NCI-H1694 (cell line): ENCODE measurements around the gene TAS2R60.
"Not testable (repeated sequence)": the region's sequence is repeated elsewhere in the genome, so short reads cannot be mapped to it uniquely, and the experiment has no call there.

Experiments used
- DNase-seq: peaks from one replicate; lab custom pipeline; 2025; lab: John Stamatoyannopoulos, UW

Gene TAS2R60

GRCh38 chr7:143443153-143443552, at the start of gene TAS2R60:
TAS2R60 (plus strand) TSS chr7:143443453; CDS start chr7:143443453, 0 bp downstream.
- DNase-seq: no peak

- DNase-seq: no peak
Measured at GRCh38 chr7:143394068-143394467, 49.2 kb upstream of the TAS2R60 start.

GRCh38 chr7:143394777-143395176, 48.5 kb upstream of the TAS2R60 start:
- no peak for DNase-seq

- DNase-seq: no peak
Measured at GRCh38 chr7:143395187-143396149, 47.8 kb upstream of the TAS2R60 start.

- DNase-seq: no peak
Measured at GRCh38 chr7:143396182-143396581, 47.1 kb upstream of the TAS2R60 start.

- no peak for DNase-seq
Measured at GRCh38 chr7:143396625-143397556, 46.4 kb upstream of the TAS2R60 start.

- DNase-seq: no peak
Measured at GRCh38 chr7:143397710-143398530, 45.3 kb upstream of the TAS2R60 start.

GRCh38 chr7:143398616-143399015, 44.6 kb upstream of the TAS2R60 start:
- no peak for DNase-seq

GRCh38 chr7:143399151-143399550, 44.1 kb upstream of the TAS2R60 start:
- no peak for DNase-seq

GRCh38 chr7:143399642-143400041, 43.6 kb upstream of the TAS2R60 start:
- DNase-seq: no peak

- no peak for DNase-seq
Measured at GRCh38 chr7:143401265-143401664, 42.0 kb upstream of the TAS2R60 start.

- DNase-seq: not testable (repeated sequence)
Measured at GRCh38 chr7:143402233-143402632, 41.0 kb upstream of the TAS2R60 start.

GRCh38 chr7:143405173-143406001, 37.9 kb upstream of the TAS2R60 start:
- no peak for DNase-seq

- DNase-seq: no peak
Measured at GRCh38 chr7:143406002-143406357, 37.3 kb upstream of the TAS2R60 start.

- DNase-seq: no peak
Measured at GRCh38 chr7:143407287-143408251, 35.7 kb upstream of the TAS2R60 start.

- DNase-seq: no peak
Measured at GRCh38 chr7:143408252-143408685, 35.0 kb upstream of the TAS2R60 start.

GRCh38 chr7:143408686-143409561, 34.3 kb upstream of the TAS2R60 start, which contains the start of gene EPHA1:
EPHA1 (minus strand) TSS chr7:143408856; CDS start chr7:143408805, 51 bp downstream.
- no peak for DNase-seq

- no peak for DNase-seq
Measured at GRCh38 chr7:143410521-143411004, 32.7 kb upstream of the TAS2R60 start.
